SK-N-SH treated with all-trans-retinoic acid at 6 μM for 48 hours (cell line): Measurements from ENCODE around the gene HIVEP2.

Experiments used
- ATAC-seq: fragments of 200-7000 bp; cut with Tn5 transposase; 3 replicates; pipeline ENCODE4 v1.9.1; 2020; ENCODE audit warnings: mild to moderate bottlenecking, moderate library complexity
- ARNTL ChIP-seq: fragments of 450-650 bp; formaldehyde crosslinking; IDR thresholded peaks from 2 replicates; pipeline ENCODE4 v1.5.0; 2020; ENCODE audit warnings: low read depth, mild to moderate bottlenecking, moderate library complexity, borderline replicate concordance
- BACH2 ChIP-seq: fragments of 250-450 bp; sonication (Bioruptor Pico); IDR thresholded peaks from 2 replicates; pipeline ENCODE4 v1.9.0; 2021; ENCODE audit warnings: mild to moderate bottlenecking, borderline replicate concordance
- CREB5 ChIP-seq: fragments of 250-450 bp; sonication (Bioruptor Pico); IDR thresholded peaks from 2 replicates; pipeline ENCODE4 v1.5.1; 2020; ENCODE audit warnings: low read depth, mild to moderate bottlenecking, moderate library complexity
- CSDC2 ChIP-seq: fragments of 250-450 bp; sonication (Bioruptor Pico); IDR thresholded peaks from 2 replicates; pipeline ENCODE4 v1.5.0; 2020; ENCODE audit warnings: mild to moderate bottlenecking, moderate library complexity
- CSRNP3 ChIP-seq: fragments of 250-450 bp; sonication (Bioruptor Pico); IDR thresholded peaks from 2 replicates; pipeline ENCODE4 v1.5.1; 2021; ENCODE audit warnings: mild to moderate bottlenecking, moderate library complexity
- GLIS3 ChIP-seq: fragments of 250-450 bp; sonication (Bioruptor Pico); IDR thresholded peaks from 2 replicates; pipeline ENCODE4 v1.5.0; 2020; ENCODE audit warnings: mild to moderate bottlenecking, moderate library complexity
- ISL1 ChIP-seq: fragments of 250-450 bp; sonication (Bioruptor Pico); IDR thresholded peaks from 2 replicates; pipeline ENCODE4 v2.1.2; 2022; ENCODE audit warnings: mild to moderate bottlenecking, moderate library complexity
- OSR1 ChIP-seq: fragments of 250-450 bp; sonication (Bioruptor Pico); IDR thresholded peaks from 2 replicates; pipeline ENCODE4 v1.8.0; 2022; ENCODE audit warnings: moderate library complexity, mild to moderate bottlenecking, inconsistent platforms
- PATZ1 ChIP-seq: fragments of 250-450 bp; sonication (Bioruptor Pico); IDR thresholded peaks from 2 replicates; pipeline ENCODE4 v1.8.0; 2020; ENCODE audit warnings: mild to moderate bottlenecking, moderate library complexity, borderline replicate concordance
- PPARA ChIP-seq: fragments of 250-450 bp; sonication (Bioruptor Pico); IDR thresholded peaks from 2 replicates; pipeline ENCODE4 v1.5.0; 2020; ENCODE audit warnings: mild to moderate bottlenecking, borderline replicate concordance
- RARB ChIP-seq: fragments of 250-450 bp; sonication (Bioruptor Pico); IDR thresholded peaks from 2 replicates; pipeline ENCODE4 v1.8.0; 2021; ENCODE audit warnings: mild to moderate bottlenecking, moderate library complexity
- SNAI2 ChIP-seq: fragments of 250-450 bp; sonication (Bioruptor Pico); IDR thresholded peaks from 2 replicates; pipeline ENCODE4 v1.5.0; 2020; ENCODE audit warnings: mild to moderate bottlenecking, moderate library complexity
- TCF4 ChIP-seq: fragments of 250-450 bp; sonication (Bioruptor Pico); IDR thresholded peaks from 2 replicates; pipeline ENCODE4 v1.8.0; 2021; ENCODE audit warnings: mild to moderate bottlenecking, moderate library complexity, borderline replicate concordance
- TOX ChIP-seq: fragments of 250-450 bp; sonication (Bioruptor Pico); IDR thresholded peaks from 2 replicates; pipeline ENCODE4 v1.8.0; 2021; ENCODE audit warnings: mild to moderate bottlenecking, moderate library complexity, borderline replicate concordance
- TSHZ2 ChIP-seq: fragments of 250-450 bp; sonication (Bioruptor Pico); IDR thresholded peaks from 2 replicates; pipeline ENCODE4 v1.5.0; 2020; ENCODE audit warnings: mild to moderate bottlenecking, moderate library complexity
- ZC3H10 ChIP-seq: fragments of 250-450 bp; sonication (Bioruptor Pico); IDR thresholded peaks from 2 replicates; pipeline ENCODE4 v1.5.1; 2021; ENCODE audit warnings: mild to moderate bottlenecking, moderate library complexity
- ZFP3 ChIP-seq: fragments of 250-450 bp; sonication (Bioruptor Pico); IDR thresholded peaks from 2 replicates; pipeline ENCODE4 v1.5.0; 2020; ENCODE audit warnings: mild to moderate bottlenecking, moderate library complexity
- ZFP30 ChIP-seq: fragments of 450-650 bp; formaldehyde crosslinking; IDR thresholded peaks from 2 replicates; pipeline ENCODE4 v1.5.0; 2022; ENCODE audit warnings: mild to moderate bottlenecking, moderate library complexity
- ZNF565 ChIP-seq: fragments of 450-650 bp; formaldehyde crosslinking; conservative IDR thresholded peaks from 2 replicates; pipeline ENCODE4 v1.5.0; 2020; ENCODE audit warnings: low read depth, mild to moderate bottlenecking, moderate library complexity
- ZNF70 ChIP-seq: fragments of 450-650 bp; formaldehyde crosslinking; IDR thresholded peaks from 2 replicates; pipeline ENCODE4 v1.5.0; 2020; ENCODE audit warnings: mild to moderate bottlenecking, moderate library complexity

HIVEP2 gene

DNA sequence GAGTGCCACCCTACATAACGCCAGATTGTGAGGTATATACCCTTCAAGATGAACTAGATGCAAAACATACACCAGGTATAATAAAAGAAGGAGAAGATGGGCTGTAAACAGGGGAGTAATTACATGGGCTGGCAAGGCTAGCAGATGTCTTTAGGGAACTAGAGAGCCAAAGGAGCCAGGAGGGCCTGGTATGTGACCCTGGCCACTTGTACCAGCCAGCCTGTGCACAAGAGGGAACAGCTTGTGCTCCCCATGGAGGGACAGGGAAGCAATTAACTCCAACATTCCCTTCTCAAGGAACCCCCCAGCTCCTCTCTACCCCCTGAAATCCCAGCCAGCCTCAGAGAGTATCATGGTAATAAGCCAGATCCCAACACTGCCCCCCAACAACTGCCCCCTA, 139.9 kb downstream of the HIVEP2 start:
- TF ChIP-seq ZNF565 (CRISPR knock-in tag) (no peak), ZFP3 (CRISPR knock-in tag) (no peak), CREB5 (CRISPR knock-in tag) (no peak), SNAI2 (no peak), GLIS3 (CRISPR knock-in tag) (no peak), PATZ1 (CRISPR knock-in tag) (no peak), TSHZ2 (CRISPR knock-in tag) (no peak), BACH2 (no peak), OSR1 (CRISPR knock-in tag) (no peak), CSRNP3 (CRISPR knock-in tag) (no peak), ZNF70 (CRISPR knock-in tag) (no peak), CSDC2 (CRISPR knock-in tag) (no peak), RARB (CRISPR knock-in tag) (no peak), PPARA (CRISPR knock-in tag) (no peak), ISL1 (no peak)
- no peak for ATAC-seq

- ATAC-seq = no peak
- TF ChIP-seq ISL1 (no peak), GLIS3 (CRISPR knock-in tag) (no peak), OSR1 (CRISPR knock-in tag) (no peak), CSRNP3 (CRISPR knock-in tag) (no peak), ZFP30 (no peak), CSDC2 (CRISPR knock-in tag) (no peak)
Measured at GRCh38 chr6:142804490-142804889, 140.5 kb downstream of the HIVEP2 start.

DNA sequence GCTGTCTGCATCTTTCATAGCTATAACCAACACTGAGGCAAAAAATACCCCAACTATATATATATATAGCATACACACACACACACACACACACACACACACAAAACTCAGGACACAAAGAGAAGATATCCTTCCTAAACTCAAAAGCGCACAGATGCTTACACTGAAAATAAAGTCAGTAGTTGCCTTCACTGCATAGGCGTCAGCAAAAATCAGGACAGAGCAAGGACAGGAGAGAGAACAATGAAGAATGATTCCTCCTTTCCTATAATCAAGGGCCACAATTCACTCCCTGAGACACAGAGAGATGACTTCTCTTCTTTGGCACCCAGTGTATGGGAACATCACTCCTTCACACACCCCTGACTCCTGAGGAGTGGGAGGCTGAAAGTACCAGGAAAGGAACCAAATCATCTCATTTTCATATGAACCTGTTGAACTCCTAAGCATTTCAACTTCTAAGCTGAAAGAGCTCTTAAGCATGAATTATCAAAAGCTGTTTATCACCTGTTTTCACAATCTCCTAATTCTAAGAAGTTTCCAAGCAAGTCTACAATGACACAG, 141.4 kb downstream of the HIVEP2 start:
- ATAC-seq = no peak

More for the DNA sequence above, 141.4 kb downstream of the HIVEP2 start:
- TF ChIP-seq ZFP3 (CRISPR knock-in tag) = no peak
- TF ChIP-seq CSDC2 (CRISPR knock-in tag) = no peak
- no peak for TF ChIP-seq ZNF565 (CRISPR knock-in tag)
- TF ChIP-seq SNAI2 = no peak
- no peak for TF ChIP-seq ARNTL (CRISPR knock-in tag)
- no peak for TF ChIP-seq CSRNP3 (CRISPR knock-in tag)
- no peak for TF ChIP-seq ZFP30
- no peak for TF ChIP-seq PATZ1 (CRISPR knock-in tag)
- no peak for TF ChIP-seq ZC3H10 (CRISPR knock-in tag)
- TF ChIP-seq ZNF70 (CRISPR knock-in tag) = no peak
- no peak for TF ChIP-seq TCF4 (CRISPR knock-in tag)
- TF ChIP-seq RARB (CRISPR knock-in tag) = no peak
- no peak for TF ChIP-seq TOX (CRISPR knock-in tag)
- TF ChIP-seq PPARA (CRISPR knock-in tag) = no peak
